ENCODE results near the gene TBCCD1.

GRCh38 chr3:186570941-186571643 lies 4.0 kb upstream of the TBCCD1 start:
- no peak for TF ChIP-seq CTCF (conservative IDR thresholded peaks at IDR 0.05 in 1 of 2, IDR thresholded peaks at IDR 0.05 in 1 of 2; ENCODE audit: low read depth in 1 of 2, low read length in 2 of 2)
- TF ChIP-seq EZH2 (IDR thresholded peaks at IDR 0.05; ENCODE audit: low read length, missing control alignments), result no peak
